ENCODE measurements around the gene IQGAP2. TPM values are rescaled to one million over a fixed set of nuclear protein-coding genes. Genes with fewer than 3 reads are reported as not detected.

IQGAP2 gene
- total and polyA plus RNA-seq, 2 donors, result 20.7 to 33.3 TPM

GRCh38 chr5:76475385-76475784, 72.3 kb downstream of the IQGAP2 start:
- Histone ChIP-seq H3K27me3 (ENCODE audit: control insufficient read depth in 2 of 2, insufficient read depth in 1 of 2, low read length in 1 of 2) (no peaks in the 10 kb centered on the region), H3K36me3 (ENCODE audit: control insufficient read depth in 2 of 2, insufficient read depth in 2 of 2, low read length in 1 of 2) (no peaks in the 10 kb centered on the region), H3K4me1 (ENCODE audit: control insufficient read depth in 2 of 2, insufficient read depth in 2 of 2, low read length in 2 of 2) (peaks cover 2 to 21% of the 10 kb centered on the region in 2 donors), H3K4me3 (ENCODE audit: low read length in 2 of 2) (no peak overlapping the region), H3K27ac (ENCODE audit: low read depth in 1 of 2, low read length in 1 of 2) (no peak overlapping the region), H3K9me3 (ENCODE audit: control insufficient read depth in 2 of 2, insufficient read depth in 1 of 2, low read length in 1 of 2) (no peaks in the 10 kb centered on the region)
- DNase-seq (ENCODE audit: low read depth in 6 of 9, low spot score in 9 of 9), result no peak
- 97% methylated on average over 3 of the region's 3 CpGs for WGBS

DNA sequence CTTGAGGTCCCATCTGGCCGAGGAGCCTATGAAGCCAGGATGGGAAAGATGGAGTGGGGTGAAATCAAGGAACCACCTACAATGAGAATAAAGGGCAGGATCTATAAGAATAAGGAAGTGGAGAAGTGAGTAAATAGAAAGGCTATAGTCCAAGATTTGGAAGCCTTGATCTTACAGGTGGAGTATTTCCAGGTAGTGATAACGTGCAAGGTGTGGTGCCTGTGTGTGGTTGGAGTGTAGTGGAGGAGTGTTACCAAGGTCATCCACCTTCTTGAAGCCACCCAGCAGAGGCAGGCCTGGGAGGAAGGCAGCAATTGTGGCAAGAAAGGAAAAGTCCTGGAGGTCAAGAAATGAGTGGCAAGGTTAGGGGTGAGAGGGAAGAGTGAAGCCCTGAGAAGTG, 72.9 kb downstream of the IQGAP2 start:
- DNase-seq (ENCODE audit: low read depth in 6 of 9, low spot score in 9 of 9), result no peak
- Histone ChIP-seq H3K9me3 (ENCODE audit: control insufficient read depth in 2 of 2, insufficient read depth in 1 of 2, low read length in 1 of 2) (no peaks in the 10 kb centered on the region), H3K4me1 (ENCODE audit: control insufficient read depth in 2 of 2, insufficient read depth in 2 of 2, low read length in 2 of 2) (peaks cover 2 to 21% of the 10 kb centered on the region in 2 donors), H3K27me3 (ENCODE audit: control insufficient read depth in 2 of 2, insufficient read depth in 1 of 2, low read length in 1 of 2) (no peaks in the 10 kb centered on the region), H3K27ac (ENCODE audit: low read depth in 1 of 2, low read length in 1 of 2) (no peak overlapping the region), H3K36me3 (ENCODE audit: control insufficient read depth in 2 of 2, insufficient read depth in 2 of 2, low read length in 1 of 2) (no peaks in the 10 kb centered on the region), H3K4me3 (ENCODE audit: low read length in 2 of 2) (no peak overlapping the region)
- 98% methylated on average over 2 of the region's 2 CpGs for WGBS

GRCh38 chr5:76476474-76477038, 73.5 kb downstream of the IQGAP2 start:
- no peaks in the 10 kb centered on the region for H3K36me3 ChIP-seq (ENCODE audit: control insufficient read depth in 2 of 2, insufficient read depth in 2 of 2, low read length in 1 of 2)
- peaks cover 2 to 21% of the 10 kb centered on the region in 2 donors for H3K4me1 ChIP-seq (ENCODE audit: control insufficient read depth in 2 of 2, insufficient read depth in 2 of 2, low read length in 2 of 2)
- H3K27ac ChIP-seq (ENCODE audit: low read depth in 1 of 2, low read length in 1 of 2), result no peak overlapping the region
- WGBS, result 93% methylated on average over 3 of the region's 3 CpGs
- H3K4me3 ChIP-seq (ENCODE audit: low read length in 2 of 2), result no peak overlapping the region
- no peaks in the 10 kb centered on the region for H3K9me3 ChIP-seq (ENCODE audit: control insufficient read depth in 2 of 2, insufficient read depth in 1 of 2, low read length in 1 of 2)
- no peaks in the 10 kb centered on the region for H3K27me3 ChIP-seq (ENCODE audit: control insufficient read depth in 2 of 2, insufficient read depth in 1 of 2, low read length in 1 of 2)
- no peak for DNase-seq (ENCODE audit: low read depth in 6 of 9, low spot score in 9 of 9)

DNA sequence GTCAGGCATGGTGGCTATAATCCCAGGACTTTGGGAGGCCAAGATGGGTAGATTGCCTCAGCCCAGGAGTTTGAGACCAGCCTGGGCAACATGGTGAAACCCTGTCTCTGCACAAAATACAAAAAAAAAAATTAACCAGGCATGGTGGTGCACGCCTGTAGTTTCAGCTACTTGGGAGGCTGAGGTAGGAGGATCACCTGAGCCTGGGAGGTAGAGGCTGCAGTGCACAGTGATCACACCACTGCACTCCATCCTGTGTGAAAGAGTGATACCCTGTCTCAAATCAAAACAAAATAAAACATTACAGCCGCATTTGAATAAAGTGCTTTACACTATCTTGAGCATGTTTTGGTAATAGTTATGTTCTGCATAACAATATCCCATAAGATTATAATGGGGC, 74.0 kb downstream of the IQGAP2 start:
- H3K27ac ChIP-seq (ENCODE audit: low read depth in 1 of 2, low read length in 1 of 2), result no peak overlapping the region
- DNase-seq (ENCODE audit: low read depth in 6 of 9, low spot score in 9 of 9), result no peak
- H3K4me3 ChIP-seq (ENCODE audit: low read length in 2 of 2), result no peak overlapping the region
- over 99% methylated on average over 2 of the region's 2 CpGs for WGBS
- no peaks in the 10 kb centered on the region for H3K9me3 ChIP-seq (ENCODE audit: control insufficient read depth in 2 of 2, insufficient read depth in 1 of 2, low read length in 1 of 2)
- H3K36me3 ChIP-seq (ENCODE audit: control insufficient read depth in 2 of 2, insufficient read depth in 2 of 2, low read length in 1 of 2), result no peaks in the 10 kb centered on the region
- no peaks in the 10 kb centered on the region for H3K27me3 ChIP-seq (ENCODE audit: control insufficient read depth in 2 of 2, insufficient read depth in 1 of 2, low read length in 1 of 2)
- peaks cover 2 to 18% of the 10 kb centered on the region in 2 donors for H3K4me1 ChIP-seq (ENCODE audit: control insufficient read depth in 2 of 2, insufficient read depth in 2 of 2, low read length in 2 of 2)

GRCh38 chr5:76477571-76477970, 74.5 kb downstream of the IQGAP2 start:
- no peaks in the 10 kb centered on the region for H3K9me3 ChIP-seq (ENCODE audit: control insufficient read depth in 2 of 2, insufficient read depth in 1 of 2, low read length in 1 of 2)
- no peak overlapping the region for H3K27ac ChIP-seq (ENCODE audit: low read depth in 1 of 2, low read length in 1 of 2)
- no peak for DNase-seq (ENCODE audit: low read depth in 6 of 9, low spot score in 9 of 9)
- no peaks in the 10 kb centered on the region for H3K36me3 ChIP-seq (ENCODE audit: control insufficient read depth in 2 of 2, insufficient read depth in 2 of 2, low read length in 1 of 2)
- peaks cover 2 to 13% of the 10 kb centered on the region in 2 donors for H3K4me1 ChIP-seq (ENCODE audit: control insufficient read depth in 2 of 2, insufficient read depth in 2 of 2, low read length in 2 of 2)
- no peaks in the 10 kb centered on the region for H3K27me3 ChIP-seq (ENCODE audit: control insufficient read depth in 2 of 2, insufficient read depth in 1 of 2, low read length in 1 of 2)
- H3K4me3 ChIP-seq (ENCODE audit: low read length in 2 of 2), result no peak overlapping the region

GRCh38 chr5:76479281-76479680, 76.2 kb downstream of the IQGAP2 start:
- H3K27ac ChIP-seq (ENCODE audit: low read depth in 1 of 2, low read length in 1 of 2), result no peak overlapping the region
- peaks cover 0 to 4% of the 10 kb centered on the region in 2 donors for H3K4me1 ChIP-seq (ENCODE audit: control insufficient read depth in 2 of 2, insufficient read depth in 2 of 2, low read length in 2 of 2)
- 96% methylated on average over 4 of the region's 4 CpGs for WGBS
- H3K36me3 ChIP-seq (ENCODE audit: control insufficient read depth in 2 of 2, insufficient read depth in 2 of 2, low read length in 1 of 2), result no peaks in the 10 kb centered on the region
- no peak overlapping the region for H3K4me3 ChIP-seq (ENCODE audit: low read length in 2 of 2)
- H3K27me3 ChIP-seq (ENCODE audit: control insufficient read depth in 2 of 2, insufficient read depth in 1 of 2, low read length in 1 of 2), result no peaks in the 10 kb centered on the region
- no peaks in the 10 kb centered on the region for H3K9me3 ChIP-seq (ENCODE audit: control insufficient read depth in 2 of 2, insufficient read depth in 1 of 2, low read length in 1 of 2)
- no peak for DNase-seq (ENCODE audit: low read depth in 6 of 9, low spot score in 9 of 9)

DNA sequence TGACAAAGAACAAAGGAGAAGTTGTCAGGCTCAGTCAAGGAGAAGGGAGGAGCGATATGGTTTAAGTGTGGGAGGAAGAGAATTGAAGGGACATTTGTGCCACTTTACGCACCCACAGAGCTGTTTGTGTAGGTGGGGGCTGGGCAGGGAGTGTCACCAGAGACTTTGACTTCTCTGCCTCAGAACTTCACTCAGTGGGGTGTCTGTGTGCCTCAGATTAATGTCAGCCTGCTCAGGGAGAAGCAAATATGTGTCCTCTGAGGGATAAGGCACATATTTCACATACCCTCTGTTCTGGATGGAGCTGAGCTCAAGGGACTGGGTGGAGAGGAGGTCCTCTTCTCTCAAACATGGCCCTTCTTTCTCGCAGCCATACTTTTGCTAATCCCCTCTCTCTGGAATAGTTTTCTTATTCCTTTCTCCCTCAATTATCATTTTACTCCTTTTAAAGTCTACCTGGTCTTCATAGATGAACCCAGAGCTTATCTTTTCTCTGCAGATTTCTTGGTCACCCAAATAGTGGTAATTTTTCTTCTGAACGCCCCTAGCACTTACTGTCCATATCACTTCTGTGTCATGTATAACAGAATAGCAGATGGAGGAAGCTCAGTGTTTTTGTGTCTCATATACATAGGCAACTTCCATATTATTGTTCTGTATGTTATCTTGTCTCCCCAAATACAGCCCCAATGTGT, 77.0 kb downstream of the IQGAP2 start:
- no peak for DNase-seq (ENCODE audit: low read depth in 6 of 9, low spot score in 9 of 9)
- Histone ChIP-seq H3K27ac (ENCODE audit: low read depth in 1 of 2, low read length in 1 of 2) (no peak overlapping the region), H3K4me3 (ENCODE audit: low read length in 2 of 2) (no peak overlapping the region), H3K27me3 (ENCODE audit: control insufficient read depth in 2 of 2, insufficient read depth in 1 of 2, low read length in 1 of 2) (no peaks in the 10 kb centered on the region), H3K4me1 (ENCODE audit: control insufficient read depth in 2 of 2, insufficient read depth in 2 of 2, low read length in 2 of 2) (peaks cover 0 to 4% of the 10 kb centered on the region in 2 donors), H3K36me3 (ENCODE audit: control insufficient read depth in 2 of 2, insufficient read depth in 2 of 2, low read length in 1 of 2) (no peaks in the 10 kb centered on the region), H3K9me3 (ENCODE audit: control insufficient read depth in 2 of 2, insufficient read depth in 1 of 2, low read length in 1 of 2) (no peaks in the 10 kb centered on the region)
- 86% methylated on average over 4 of the region's 4 CpGs for WGBS

DNA sequence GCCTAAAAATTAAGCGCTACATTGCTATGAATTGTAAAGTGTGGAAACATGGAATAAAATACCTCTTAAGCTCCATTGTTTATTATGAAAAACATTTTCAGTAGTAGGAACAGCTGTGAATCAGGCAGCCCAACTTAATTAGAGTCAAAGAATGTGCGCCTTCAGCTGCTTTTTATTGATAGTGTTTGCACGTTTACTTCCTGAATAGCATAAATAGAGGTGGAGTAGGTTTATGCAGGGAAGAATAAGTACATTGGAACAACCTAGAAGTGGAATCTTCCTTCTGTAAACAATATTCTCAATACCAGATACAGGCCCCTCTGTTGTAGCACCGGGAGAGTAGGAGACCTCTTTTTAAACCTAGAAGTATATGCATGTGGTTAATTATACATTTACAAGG, 79.9 kb downstream of the IQGAP2 start:
- Histone ChIP-seq H3K4me1 (ENCODE audit: control insufficient read depth in 2 of 2, insufficient read depth in 2 of 2, low read length in 2 of 2) (peaks cover 0 to 4% of the 10 kb centered on the region in 2 donors), H3K27me3 (ENCODE audit: control insufficient read depth in 2 of 2, insufficient read depth in 1 of 2, low read length in 1 of 2) (no peaks in the 10 kb centered on the region), H3K9me3 (ENCODE audit: control insufficient read depth in 2 of 2, insufficient read depth in 1 of 2, low read length in 1 of 2) (no peaks in the 10 kb centered on the region), H3K4me3 (ENCODE audit: low read length in 2 of 2) (no peak overlapping the region), H3K36me3 (ENCODE audit: control insufficient read depth in 2 of 2, insufficient read depth in 2 of 2, low read length in 1 of 2) (no peaks in the 10 kb centered on the region), H3K27ac (ENCODE audit: low read depth in 1 of 2, low read length in 1 of 2) (no peak overlapping the region)
- no peak for DNase-seq (ENCODE audit: low read depth in 6 of 9, low spot score in 9 of 9)
- WGBS, result 98% methylated on average over 4 of the region's 4 CpGs

DNA sequence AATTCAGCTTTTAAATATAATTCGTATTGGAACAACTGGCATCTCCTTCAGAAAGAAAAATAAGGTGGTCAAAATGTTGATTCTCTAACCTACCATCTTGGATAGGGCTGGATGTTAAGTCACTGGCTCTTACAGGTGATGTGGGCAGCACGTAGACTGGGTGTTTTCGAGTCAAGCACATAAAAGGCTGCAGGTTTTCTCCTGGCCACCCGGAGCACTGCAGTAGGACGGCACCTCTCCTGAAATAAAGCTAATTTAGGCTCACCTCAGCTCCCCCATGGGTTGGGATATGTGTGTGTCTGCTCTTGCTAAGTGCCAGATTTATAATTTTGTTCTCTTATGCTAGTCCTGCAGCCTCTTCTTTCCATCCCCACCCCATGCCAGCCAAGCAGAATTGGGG, 80.3 kb downstream of the IQGAP2 start:
- no peaks in the 10 kb centered on the region for H3K36me3 ChIP-seq (ENCODE audit: control insufficient read depth in 2 of 2, insufficient read depth in 2 of 2, low read length in 1 of 2)
- peaks cover 0 to 4% of the 10 kb centered on the region in 2 donors for H3K4me1 ChIP-seq (ENCODE audit: control insufficient read depth in 2 of 2, insufficient read depth in 2 of 2, low read length in 2 of 2)
- no peaks in the 10 kb centered on the region for H3K9me3 ChIP-seq (ENCODE audit: control insufficient read depth in 2 of 2, insufficient read depth in 1 of 2, low read length in 1 of 2)
- H3K4me3 ChIP-seq (ENCODE audit: low read length in 2 of 2), result no peak overlapping the region
- H3K27ac ChIP-seq (ENCODE audit: low read depth in 1 of 2, low read length in 1 of 2), result no peak overlapping the region
- DNase-seq (ENCODE audit: low read depth in 6 of 9, low spot score in 9 of 9), result no peak
- no peaks in the 10 kb centered on the region for H3K27me3 ChIP-seq (ENCODE audit: control insufficient read depth in 2 of 2, insufficient read depth in 1 of 2, low read length in 1 of 2)
- WGBS, result 97% methylated on average over 5 of the region's 5 CpGs

Measured in thymus (tissue), 11 donors.